Occipital lobe (tissue), 2 donors: ENCODE data around the gene KCTD4. TPM values are rescaled to one million over a fixed set of nuclear protein-coding genes. Genes with fewer than 3 reads are reported as not detected.
"Not testable (repeated sequence)": the region's sequence is repeated elsewhere in the genome, so short reads cannot be mapped to it uniquely, and the experiment has no call there.

Source experiments
- DNase-seq: peaks from one replicate; lab custom pipeline; 2025; lab: John Stamatoyannopoulos, UW
- total RNA-seq: library from RNA; depleted of rRNA; stranded (reverse); fragments of >200 nt; gene quantifications from one replicate; pipeline ENCODE4 v1.2.3, GENCODE V29; 2014

KCTD4 gene
- total RNA-seq, 1 donor from 2014 or later: 0.94 TPM

DNA sequence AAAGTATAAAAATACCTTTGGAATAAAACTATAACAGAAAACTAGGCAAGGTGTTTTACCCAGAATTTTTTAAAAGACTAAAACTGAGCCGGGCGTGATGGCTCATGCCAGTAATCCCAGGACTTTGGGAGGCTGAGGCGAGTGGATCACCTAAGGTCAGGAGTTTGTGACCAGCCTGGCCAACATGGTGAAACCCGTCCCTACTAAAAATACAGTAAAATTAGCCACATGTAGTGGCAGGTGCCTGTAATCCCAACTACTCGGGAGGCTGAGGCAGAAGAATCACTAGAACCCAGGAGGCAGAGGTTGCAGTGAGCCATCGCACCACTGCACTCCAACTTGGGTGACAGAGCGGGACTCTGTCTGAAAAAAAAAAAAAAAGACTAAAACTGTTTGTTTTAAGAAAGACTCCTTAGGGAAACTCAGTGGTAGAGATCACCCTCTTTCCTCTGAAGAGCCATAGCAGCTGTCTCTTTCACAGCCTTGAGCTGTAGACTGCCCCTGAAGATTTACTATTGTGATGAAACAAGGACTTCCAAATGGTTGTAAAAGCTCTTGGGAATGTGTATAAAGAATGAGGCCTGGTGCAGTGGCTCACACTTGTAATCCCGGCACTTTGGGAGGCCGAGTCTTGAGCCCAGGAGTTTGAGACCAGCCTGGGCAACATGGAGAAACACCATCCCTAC is 14.7 kb upstream of the KCTD4 start:
- DNase-seq: no peak

DNA sequence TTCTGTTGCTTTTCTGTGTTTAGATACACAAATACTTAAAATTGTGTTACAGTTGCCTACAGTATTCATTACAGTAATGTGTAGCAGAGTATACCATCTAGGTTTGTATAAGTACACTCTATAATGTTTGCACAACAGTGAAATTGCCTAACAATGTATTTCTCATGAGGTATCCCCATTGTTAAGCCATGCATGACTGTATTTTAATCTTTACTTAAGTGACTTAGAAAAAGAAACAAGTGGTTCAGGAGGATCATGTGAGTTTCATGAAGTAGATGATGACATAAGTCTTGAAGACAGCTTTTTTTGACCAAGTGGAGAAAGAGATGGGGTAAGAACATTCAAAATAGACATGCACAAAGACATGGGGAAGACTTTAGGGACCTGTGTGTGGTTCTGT is 8.4 kb upstream of the KCTD4 start:
- no peak for DNase-seq

DNA sequence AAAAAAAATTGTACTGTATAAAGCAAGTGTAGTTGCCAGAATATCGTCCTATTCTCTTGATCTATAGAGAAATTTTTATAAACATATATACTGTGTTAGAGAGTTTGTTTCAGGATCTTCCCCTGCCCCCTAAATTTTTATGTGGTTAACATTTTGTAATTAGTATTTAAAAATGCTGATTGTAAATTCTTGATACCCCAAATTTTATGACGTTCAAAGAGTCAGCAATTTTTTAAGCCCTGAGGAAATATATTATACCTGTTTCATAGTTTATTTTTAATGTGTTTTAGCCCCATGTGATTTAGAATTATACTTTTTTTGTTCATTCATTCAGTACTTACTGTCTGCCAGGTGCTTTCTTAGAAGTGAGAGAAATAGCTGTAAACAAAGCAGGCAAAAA is 7.3 kb upstream of the KCTD4 start:
- no peak for DNase-seq

DNA sequence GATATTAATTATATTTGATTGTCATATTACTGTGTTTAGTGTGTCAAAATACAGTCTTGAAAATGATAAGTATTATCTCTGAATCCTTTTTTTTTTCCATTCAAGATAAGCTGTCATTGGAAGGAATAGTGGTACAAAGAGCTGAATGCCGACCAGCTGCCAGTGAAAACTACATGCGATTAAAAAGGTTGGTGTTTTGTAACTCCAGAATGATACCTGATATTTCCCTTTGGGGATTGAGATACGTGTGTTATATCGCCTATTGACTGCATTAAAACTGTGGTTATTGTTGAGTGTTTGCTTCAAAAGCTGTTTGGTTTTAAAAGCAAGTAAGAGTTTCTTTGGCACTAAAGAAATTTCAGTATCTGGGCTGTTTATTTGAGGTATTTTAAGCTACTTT is 6.5 kb upstream of the KCTD4 start:
- DNase-seq: no peak

DNA sequence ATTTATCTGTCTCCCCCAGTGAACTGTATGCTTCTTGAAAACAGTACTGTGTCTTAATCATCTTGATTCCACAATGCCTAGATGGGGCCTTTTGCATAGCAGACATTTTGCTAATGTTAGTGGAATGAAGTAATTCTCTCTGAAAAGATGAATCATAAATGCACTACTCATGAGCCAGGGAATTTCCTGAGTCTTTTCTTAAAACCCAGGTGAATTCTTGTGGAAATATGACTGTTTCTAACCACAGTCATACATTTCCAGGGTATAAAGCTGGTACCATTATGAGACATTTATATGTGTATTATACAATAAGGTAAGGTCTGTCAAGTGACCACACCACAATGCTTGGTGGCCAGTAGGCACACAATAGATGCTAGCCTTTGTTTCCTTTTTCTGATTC is 5.5 kb upstream of the KCTD4 start:
- DNase-seq: no peak

DNA sequence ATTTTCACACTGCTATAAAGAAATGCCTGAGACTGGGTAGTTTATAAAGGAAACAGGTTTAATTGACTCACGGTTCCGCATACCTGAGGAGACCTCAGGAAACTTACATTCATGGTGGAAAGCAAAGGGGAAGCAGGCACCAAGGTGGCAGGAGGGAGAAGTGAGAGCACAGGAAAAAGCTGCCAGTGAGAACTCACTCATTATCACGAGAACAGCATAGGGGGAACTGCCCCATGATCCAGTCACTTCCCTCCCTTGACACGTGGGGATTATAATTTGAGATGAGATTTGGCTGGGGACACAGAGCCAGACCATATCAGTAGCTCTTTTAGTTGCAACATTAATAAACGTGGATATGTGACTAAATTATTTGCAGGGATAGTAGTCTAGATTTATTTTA is 4.3 kb upstream of the KCTD4 start:
- DNase-seq: no peak

DNA sequence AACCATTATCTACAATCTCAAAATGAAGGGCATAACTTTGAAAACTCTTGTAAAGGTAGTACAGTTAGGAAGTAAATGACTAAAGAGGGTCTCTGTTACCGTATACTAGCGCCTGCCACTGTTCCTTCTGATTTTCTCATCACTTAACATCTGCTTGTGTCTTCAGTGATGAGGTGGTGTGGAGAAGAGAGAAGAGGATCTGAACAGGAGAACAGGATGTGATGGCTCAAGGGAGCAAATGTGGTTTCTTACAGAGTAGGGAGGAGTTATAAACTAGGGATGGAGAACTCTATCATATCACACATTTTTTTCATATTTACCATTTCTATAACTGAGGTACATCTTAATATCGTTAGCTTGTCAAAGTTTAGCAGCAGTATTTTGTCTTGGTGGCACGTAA is 1.1 kb downstream of the KCTD4 start:
- no peak for DNase-seq

DNA sequence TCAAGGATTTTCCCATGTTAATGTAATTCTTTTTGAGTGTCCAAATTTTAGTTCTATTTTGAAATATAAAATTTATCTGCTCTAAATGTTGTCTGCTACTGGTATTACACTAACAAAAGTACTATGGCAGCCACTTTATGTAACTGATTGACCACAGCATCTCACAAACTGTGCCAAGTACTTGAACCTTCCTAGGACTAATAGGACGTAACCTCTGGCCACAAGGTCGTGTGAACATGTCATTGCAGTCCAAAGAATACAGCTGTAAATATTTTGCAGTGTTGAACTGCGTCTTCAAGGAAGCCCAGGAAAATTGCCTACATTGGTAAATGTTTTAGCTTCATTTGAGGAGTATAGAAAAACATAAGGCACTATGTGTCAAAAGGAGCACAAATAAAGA is 1.9 kb downstream of the KCTD4 start:
- DNase-seq: no peak

DNA sequence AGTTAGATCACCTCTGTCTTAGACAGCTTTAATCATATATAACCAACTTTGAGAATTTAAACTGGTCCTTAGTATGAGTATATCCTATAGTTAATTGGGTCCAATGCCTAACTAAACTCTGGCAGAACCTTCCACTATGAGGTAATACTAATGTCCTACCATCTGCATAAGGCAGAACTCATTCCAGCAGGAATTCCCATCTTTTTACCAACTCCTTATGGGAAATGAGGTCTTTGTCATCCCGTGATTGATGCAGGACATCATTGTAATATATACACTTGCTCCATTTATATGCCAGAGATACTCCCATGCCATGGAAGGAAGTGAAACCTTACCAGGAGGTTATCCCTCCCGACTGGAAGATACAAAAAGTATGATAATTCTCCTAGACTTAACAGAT is 2.8 kb downstream of the KCTD4 start:
- no peak for DNase-seq

DNA sequence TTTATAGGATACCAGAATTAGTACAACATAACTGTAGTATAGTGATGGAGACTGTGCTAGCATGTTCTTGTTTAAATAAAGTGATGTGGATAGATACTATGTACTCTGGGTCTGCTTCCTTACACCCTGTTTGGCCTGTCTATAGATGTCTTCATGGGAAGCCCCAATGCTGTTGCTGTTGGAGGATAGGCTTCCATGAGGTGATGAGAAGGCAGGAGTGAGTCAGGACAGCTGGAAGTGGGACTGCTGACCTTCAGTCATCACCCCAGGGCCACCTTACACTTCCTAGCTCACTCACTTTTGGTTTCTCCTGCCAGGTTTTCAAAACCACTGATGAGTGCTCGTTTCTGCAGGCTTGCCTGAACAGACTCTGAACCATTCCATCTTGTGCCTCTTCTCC is 4.2 kb downstream of the KCTD4 start:
- DNase-seq: no peak

DNA sequence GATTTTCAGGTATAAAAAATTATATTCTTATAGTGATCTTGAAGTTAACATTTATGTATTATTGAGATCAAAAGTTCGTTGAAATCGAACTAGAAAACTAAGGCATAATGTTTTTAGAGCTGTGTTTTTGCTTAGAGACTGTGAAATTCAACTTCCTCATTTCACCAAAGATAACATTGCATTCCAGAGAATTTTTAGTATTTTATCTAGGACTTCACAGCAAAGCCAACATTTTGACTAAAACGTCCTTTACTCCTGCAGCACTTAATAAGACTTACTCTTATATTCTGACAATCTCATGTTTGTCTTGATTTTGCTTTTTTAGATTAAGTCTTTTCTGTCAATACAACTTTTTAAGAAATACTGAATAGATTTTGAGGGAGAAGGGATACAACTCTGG is 4.7 kb downstream of the KCTD4 start:
- no peak for DNase-seq

DNA sequence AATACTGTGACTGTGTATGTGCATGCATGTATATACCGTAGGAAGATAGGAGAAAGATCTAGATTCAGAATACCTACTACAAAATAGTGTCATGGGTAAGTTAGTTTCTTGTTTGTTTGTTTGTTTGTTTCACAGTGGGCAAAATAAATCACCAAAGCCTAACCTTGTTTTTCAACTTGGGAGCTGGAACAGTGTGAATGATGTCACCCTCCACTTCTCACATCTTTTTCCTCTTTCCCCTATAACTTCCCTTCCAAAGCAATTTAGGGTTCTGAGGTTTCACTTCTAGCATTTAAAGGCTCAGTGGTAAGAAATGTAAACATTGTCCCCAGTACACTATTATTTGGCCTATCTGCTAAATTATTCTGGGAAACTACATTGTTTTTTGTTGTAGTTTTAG is 5.4 kb downstream of the KCTD4 start:
- no peak for DNase-seq

DNA sequence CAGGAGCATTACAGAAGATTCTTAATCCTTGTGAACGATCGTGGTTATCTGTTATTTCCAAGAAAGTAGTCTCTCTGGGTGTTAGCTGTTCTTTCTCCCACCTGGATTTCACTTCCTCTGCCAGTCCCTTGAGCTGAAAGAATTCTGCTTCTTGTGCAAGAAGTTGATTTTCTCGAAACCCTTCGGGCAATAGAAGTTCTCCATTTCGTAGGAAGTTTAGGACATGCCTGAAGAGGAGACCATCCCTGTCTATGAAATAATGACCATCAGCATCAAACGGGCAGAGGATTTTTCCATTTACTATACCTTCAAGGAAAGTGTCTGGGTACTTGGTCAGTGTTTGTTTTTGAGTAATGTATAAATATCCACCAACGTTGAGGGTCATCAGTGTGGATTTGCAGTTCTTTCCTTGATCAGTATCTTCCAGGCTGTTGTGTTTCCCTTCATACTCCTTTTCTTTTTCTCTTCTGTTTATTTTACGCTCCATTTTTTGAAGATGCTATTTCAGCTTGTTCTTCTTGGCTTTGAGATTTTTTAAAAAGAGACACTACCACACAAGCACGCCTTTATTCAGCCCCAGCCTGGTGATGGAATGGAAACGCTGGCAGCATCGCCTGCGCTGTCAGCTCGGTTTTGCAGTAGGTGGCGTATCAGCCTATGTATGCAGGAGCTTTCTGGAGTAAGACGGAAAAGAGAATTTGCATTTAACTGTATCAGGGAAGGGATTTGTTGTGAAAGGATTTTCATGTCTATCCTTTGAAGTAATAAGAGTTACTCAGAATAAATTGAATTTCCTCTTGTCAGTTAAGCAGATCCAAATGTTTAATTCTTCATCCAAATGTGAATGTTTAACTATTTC is 6.5 kb downstream of the KCTD4 start:
- peak; percentile 59 for DNase-seq

DNA sequence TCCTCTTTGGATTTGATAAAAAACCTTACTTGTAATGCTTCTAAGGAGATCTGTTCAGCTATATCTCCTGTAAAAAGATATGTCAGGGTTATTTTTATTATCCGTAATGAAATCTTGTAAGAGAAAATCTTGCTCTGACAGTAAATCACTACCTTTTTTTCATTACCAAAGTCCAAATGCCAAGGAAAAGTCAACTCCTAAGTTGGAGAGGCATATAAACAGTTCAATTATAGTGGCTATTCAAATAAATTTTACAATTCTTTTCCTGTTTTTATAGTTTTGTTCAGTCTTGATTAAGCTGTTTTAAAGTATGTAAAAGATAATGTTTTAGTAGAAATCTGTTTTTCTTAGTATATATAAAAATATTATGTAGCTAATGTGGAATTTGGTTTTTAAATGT is 9.0 kb downstream of the KCTD4 start:
- no peak for DNase-seq

DNA sequence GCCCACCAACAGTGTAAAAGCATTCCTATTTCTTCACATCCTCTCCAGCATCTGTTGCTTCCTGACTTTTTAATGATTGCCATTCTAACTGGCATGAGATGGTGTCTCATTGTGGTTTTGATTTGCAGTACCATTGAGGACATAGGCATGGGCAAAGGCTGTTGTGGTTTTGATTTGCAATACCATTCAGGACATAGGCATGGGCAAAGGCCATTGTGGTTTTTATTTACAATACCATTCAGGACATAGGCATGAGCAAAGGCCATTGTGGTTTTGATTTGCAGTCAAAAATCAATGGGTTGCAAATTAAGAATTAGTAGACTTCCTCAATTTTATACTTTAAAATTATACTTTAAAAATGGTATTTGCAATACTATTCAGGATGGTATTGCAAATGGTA is 11.3 kb downstream of the KCTD4 start:
- not testable (repeated sequence) for DNase-seq

DNA sequence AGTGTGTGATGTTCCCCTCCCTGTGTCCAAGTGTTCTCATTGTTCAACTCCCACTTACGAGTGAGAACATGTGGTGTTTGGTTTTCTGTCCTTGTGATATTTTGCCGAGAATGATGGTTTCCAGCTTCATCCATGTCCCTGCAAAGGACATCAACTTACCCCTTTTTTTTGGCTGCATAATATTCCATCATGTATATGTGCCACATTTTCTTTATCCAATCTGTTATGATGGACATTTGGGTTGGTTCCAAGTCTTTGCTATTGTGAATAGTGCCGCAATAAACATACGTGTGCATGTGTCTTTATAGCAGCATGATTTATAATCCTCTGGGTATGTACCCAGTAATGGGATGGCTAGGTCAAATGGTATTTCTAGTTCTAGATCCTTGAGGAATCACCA is 11.8 kb downstream of the KCTD4 start:
- DNase-seq: not testable (repeated sequence)

DNA sequence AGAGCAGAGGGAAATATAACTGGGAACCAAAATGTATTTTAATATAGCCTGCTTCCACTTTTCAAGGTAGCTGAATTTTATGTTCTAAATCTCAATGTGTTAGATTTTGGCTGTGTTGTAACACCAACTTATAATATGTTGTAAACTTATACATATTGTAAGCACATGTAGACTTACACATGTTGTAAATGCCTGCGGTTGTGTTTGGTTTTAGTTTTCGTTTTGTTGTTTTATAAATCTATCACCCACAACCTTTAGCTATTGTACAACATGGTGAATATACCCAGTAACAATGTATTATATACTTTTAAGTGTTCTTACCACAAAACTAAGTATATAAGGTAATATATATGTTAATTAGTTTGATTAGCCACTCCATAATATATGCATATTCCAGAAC is 15.6 kb downstream of the KCTD4 start:
- no peak for DNase-seq

DNA sequence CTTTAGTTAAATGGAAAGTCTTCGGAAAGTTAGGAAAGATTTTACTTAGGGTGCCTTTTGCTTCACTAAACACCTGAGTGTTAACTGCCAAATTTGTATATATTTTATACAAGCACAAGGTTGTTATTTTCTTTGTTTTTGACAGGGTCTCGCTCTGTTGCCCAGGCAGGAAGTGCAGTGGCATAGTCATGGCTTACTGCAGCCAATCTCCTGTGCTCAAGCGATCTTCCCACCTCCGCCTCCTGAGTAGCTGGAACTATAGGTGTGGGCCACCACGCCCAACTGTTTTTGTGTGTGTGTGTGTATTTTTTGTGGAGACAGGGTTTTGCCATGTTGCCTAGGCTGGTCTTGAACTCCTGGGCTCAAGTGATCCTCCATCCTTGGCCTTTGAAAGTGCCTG is 16.2 kb downstream of the KCTD4 start:
- DNase-seq: no peak

DNA sequence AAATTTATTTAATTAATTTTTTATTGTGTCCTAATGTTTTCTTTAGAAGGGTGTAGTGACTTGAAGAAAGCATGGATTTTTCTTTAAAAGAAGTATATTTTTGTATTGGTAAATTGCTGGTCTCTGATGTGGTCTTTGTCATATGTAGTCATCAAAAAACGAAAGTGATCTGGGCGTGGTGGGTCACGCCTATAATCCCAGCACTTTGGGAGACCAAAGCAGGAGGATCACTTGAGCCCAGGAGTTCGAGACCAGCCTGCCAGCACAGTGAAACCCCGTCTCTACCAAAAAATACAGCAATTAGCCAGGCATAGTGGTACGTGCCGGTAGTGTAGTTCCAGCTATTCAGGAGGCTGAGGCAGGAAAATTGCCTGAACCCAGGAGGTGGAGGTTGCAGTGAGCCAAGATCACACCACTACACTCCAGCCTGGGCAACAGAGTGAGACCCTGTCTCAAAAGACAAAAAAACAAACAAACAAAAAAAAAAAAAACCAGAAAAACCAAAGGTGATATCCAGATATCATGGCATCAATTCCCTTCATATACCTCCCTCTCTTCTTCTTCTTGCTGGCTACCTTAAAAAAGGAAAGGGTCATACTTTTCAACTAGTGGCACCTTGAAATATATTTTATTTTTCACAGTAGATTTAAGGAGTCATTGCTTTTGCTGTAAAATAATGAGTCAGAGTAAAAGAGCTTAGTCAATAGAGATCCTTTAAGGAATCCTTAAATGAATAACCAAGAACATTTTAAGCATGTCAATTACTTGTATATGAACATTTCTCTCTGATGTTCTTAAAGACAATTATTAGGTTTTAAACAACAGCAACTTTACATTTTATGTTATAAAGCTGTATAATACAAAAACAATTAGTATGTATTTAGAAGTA is 19.9 kb downstream of the KCTD4 start:
- no peak for DNase-seq

DNA sequence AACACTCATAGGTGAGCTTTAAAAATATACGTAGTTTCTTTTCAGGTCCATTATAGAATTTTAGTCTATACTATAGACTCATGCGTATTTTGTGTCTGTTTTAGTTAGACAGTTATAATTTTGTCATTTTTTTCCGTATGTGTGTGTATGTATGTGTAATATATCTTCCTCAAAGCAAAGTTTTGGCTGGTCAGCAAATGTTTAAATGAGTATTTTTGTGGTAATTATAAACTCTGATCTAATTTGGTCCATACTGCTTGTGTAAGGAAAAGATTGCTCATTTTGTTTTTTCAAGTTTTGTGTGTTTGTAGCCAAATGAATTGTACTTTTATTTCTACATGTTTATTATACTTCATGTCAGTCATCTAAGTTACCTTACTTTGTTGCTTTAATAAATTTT is 20.5 kb downstream of the KCTD4 start:
- no peak for DNase-seq

DNA sequence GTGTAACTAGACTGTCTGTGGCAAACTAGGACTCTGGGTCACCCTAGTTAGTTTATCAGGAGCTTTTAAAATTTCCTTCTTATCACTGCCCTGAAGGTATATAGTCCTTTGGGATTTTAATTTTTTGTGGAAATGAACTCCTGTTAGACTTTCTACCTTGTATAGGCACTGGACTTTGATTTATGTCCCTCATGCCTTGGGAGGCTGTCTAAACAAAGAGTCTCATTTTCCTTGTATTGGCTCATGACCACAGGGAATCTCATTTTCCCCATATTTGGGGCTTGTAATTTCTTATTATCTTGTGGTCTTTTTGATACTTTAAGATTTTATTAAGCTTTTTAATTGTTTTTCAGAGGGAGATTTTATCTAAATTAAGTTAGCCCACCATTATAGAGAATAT is 21.4 kb downstream of the KCTD4 start:
- no peak for DNase-seq
